ENCODE measurements around the gene VPS11.
A peak's percentile ranks its signal among the peaks of the same experiment; 100 is the strongest.
"Not testable (repeated sequence)": the region's sequence is repeated elsewhere in the genome, so short reads cannot be mapped to it uniquely, and the experiment has no call there.

The VPS11 gene

DNA sequence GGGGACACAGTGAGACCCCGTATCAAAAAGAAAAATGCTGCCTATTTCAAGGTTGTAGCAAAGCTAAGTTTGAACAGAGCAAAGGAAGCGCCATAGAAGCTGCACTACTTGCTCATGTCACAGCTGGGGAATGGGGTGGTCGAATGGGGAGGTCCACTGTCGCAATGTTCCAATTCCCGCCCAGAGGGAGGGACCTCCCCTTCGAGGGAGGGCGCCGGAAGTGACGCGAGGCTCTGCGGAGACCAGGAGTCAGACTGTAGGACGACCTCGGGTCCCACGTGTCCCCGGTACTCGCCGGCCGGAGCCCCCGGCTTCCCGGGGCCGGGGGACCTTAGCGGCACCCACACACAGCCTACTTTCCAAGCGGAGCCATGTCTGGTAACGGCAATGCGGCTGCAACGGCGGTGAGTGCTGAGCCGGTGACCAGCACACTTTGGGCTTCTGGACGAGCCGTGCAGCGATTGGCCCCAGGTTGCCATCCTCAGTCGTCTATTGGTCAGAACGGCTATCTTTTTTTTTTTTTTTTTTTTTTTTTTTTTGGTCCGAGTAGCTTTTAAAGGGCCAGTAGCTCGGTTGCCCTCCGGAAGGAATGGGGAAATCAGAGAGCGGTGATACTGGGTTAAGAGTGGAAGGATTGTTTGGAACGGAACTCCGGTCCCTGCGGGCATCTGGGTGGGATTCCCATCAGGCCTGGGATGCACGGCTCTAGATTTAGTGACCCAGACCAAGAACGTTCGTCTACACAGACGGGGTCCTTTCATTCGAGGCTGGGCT is 17.2 kb downstream of the VPS11 start, which contains the start of gene HMBS:
Gene HMBS (plus strand): TSS at position 219 of the 774 bp plus-strand sequence. CDS start 153 bp downstream, at position 372.
- peak; percentile 80 for DNase-seq

DNA sequence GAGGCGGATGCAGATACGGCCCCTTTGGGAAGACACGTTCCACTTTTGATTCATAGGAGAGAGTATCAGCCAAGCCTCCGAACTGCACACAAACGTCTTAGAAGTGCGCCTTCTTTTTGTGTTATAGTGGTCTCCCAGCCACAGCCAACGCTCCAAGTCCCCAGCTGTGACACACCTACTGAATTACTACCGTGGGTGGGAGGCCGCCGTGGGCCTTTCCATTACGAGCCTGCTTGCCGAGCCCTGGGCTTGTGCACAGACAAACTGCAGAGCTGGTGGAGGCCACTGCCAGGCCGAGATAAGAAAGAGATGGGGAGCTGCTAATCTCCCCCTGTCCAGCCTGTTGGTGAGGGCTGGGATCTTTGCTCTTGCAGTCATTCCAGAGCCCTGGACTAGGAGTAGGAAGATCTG is 17.8 kb downstream of the VPS11 start:
- DNase-seq: no peak

DNA sequence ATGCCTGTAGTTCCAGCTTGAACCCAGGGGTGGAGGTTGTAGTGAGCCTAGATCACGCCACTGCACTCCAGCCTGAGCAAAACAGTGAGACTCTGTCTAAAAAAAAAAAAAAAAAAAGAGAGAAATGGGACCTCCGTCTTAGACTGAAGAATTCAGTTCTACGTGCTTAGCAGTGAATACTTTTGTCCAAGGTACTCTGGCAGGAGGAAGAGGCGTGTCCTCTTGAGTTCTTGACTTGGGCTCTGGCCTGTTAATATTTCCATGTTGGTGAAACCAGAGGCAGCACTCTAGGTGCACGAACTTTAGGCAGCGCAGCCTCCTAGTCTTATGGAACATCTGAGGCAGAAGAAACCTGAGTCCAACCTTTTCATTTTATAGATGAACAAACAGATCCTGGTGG is 19.5 kb downstream of the VPS11 start:
- DNase-seq: no peak

DNA sequence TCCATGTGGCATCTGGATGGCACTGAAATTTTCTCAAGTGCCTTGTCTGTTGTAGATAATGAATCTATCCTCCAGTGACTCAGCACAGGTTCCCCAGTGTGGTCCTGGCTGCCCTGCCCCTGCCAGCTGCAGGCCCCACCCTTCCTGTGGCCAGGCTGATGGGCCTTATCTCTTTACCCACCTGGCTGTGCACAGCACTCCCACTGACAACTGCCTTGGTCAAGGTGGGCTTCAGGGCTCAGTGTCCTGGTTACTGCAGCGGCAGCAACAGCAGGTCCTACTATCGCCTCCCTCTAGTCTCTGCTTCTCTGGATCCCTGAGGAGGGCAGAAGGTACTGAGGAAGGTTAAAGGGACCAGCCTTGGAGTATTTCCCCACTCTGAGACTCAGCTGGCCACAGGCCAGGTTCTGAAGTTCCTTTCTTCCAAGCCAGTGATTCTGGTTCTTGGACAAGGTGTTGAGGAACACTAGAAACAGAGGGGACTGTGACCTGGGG is 20.2 kb downstream of the VPS11 start:
- no peak for DNase-seq

DNA sequence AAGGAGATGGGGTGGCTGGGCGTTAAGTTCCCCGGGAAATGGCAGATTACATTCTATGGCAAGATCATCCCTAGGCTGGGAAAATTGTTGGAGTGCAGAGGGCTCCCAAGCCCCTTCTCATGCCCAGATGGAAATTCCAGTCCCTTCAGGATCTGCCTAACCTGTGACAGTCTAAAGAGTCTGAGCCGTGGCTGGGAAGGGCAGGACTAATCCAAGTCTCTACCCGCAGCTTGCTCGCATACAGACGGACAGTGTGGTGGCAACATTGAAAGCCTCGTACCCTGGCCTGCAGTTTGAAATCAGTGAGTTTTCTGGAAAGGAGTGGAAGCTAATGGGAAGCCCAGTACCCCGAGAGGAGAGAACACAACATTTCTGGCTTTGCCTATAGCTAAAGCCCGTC is 20.8 kb downstream of the VPS11 start:
- DNase-seq: no peak

DNA sequence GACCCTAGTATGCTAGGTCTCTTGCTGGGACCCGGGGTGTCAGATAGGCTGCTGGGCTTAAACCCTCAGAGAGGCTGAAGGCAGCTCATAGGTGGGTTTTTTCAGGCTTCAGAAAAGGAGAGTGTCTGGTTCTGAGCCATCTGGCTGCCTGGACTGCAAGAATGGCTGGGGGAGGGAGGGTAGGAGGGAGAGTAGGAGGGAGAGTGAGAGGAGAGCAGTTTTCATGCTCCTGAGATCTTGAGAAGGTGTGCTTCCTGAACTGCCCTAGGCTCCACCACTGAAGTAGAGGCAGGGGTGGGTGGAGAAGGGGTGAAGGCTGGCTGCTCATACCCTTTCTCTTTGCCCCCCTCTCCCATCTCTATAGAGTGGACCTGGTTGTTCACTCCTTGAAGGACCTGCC is 21.7 kb downstream of the VPS11 start:
- no peak for DNase-seq

DNA sequence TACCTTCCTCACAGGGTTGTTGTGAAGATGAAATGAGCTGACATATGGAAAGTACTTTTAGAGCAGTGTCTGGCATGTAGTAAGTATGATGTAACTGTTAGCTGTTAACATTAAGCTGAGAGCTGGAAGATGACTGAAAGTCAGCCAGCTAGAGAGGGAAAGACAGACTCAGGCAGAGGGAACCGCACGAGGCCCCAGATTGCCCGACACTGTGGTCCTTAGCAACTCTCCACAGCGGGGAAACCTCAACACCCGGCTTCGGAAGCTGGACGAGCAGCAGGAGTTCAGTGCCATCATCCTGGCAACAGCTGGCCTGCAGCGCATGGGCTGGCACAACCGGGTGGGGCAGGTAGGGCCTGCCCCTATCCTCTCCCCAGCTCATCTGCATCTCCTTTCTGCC is 23.6 kb downstream of the VPS11 start:
- DNase-seq: no peak

DNA sequence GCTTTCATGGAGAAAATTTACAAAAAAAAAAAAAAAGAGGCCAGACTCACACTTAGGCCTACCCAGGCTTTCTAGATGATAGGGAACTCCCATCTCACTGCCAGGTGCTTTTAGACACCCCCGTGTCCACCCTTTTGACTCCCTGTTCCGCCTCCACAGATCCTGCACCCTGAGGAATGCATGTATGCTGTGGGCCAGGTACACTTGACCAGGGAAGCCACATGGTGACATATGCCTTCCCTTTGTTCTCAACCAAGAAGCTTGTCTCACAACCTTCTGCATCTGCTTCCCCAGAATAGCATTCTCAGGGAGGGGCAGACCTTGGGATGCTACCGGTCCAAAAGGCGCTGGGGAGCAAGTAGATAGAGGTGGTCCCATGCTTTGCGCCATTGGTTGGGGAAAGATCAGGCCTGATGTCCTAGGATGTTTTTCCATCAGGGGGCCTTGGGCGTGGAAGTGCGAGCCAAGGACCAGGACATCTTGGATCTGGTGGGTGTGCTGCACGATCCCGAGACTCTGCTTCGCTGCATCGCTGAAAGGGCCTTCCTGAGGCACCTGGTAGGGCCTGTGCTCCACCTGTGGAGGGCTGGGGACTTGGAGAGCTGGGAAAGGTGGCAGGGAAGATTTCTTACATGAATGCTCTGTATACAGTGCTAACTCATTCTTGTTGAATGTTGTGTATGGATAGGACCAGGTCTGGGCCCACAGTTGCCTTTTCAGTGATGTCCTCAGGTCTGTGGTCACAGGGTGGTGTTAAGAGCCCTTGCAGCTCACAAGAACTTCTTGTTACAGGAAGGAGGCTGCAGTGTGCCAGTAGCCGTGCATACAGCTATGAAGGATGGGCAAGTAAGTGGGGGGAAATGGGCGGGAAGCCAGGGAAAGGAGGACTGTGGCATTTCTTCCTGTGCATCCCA is 24.6 kb downstream of the VPS11 start:
- no peak for DNase-seq

DNA sequence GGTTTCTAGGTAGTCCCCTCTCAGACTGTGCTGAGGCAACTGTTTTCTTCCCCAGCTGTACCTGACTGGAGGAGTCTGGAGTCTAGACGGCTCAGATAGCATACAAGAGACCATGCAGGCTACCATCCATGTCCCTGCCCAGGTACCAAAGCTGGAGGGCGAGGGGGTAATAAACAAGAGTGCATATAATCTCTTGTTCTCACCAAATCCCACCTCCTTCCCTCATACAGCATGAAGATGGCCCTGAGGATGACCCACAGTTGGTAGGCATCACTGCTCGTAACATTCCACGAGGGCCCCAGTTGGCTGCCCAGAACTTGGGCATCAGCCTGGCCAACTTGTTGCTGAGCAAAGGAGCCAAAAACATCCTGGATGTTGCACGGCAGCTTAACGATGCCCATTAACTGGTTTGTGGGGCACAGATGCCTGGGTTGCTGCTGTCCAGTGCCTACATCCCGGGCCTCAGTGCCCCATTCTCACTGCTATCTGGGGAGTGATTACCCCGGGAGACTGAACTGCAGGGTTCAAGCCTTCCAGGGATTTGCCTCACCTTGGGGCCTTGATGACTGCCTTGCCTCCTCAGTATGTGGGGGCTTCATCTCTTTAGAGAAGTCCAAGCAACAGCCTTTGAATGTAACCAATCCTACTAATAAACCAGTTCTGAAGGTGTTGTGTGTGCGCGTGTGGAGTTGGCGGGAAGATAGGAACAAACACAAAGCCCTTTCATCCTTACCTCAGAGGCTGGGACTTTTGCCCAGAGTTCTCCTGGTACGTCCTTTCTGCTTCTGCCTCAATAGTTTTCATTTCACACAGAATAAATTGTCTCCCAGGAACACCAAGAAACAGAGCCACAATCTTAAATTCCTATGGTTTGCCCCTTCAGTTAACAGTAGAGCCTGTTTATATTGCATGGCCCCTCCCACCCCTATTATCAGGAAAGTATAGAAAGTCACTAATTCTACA is 25.5 kb downstream of the VPS11 start:
- no peak for DNase-seq

DNA sequence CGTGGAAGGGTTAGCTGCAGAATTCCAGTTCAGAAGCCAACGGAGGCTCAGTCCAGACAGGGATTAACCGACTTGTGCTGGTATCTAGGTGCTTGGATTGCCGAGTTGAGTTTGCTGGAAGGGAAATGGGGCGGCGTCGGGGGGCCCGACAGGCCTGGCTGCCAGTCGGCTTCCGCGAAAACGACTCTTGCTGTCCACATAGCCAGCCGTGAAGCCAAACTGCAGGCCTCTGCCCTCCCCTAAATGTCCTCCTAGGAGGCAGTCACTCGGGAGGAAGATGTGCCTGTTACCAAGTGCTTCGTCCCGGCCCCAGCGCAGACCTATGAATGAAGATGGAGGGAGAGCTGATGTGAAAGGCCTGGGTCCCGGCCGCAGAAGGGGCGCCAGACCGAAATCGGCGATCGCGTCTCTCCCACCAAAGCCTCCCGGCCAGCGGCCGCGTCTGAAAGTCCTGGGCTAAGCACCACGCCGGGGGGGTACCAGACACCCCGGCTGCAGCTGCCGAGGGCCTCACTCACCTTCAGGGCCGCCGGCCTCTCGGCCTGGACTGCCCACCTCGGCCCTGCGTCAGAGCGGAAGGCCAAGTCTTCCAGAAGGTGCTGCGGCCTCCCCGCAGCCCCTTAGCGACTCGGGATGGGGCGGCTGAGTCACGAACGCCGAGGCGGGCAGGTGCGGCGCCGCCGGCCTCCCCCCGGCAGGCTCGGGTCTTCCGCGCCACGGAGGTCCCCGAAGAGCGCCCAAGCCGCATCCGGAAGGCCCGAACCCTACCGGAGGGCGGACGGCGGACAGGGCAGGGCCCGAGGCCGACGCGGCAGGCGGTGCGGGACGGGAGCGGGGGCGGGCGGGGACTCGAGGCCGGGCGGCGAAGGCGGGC is 26.6 kb downstream of the VPS11 start:
- DNase-seq: no peak

DNA sequence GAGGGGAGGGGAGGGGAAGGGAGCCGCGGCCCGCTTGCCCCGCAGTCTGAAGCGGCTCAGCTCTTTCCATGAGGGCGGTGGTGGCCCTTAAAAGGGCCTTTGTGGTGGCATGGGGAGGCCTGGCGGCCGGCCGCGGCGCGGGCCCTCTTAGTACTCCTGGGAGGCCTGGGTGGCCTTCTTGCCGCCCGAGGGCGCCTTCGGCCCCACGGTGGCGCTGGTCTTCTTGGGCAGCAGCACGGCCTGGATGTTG is 27.1 kb downstream of the VPS11 start:
- DNase-seq: no peak

DNA sequence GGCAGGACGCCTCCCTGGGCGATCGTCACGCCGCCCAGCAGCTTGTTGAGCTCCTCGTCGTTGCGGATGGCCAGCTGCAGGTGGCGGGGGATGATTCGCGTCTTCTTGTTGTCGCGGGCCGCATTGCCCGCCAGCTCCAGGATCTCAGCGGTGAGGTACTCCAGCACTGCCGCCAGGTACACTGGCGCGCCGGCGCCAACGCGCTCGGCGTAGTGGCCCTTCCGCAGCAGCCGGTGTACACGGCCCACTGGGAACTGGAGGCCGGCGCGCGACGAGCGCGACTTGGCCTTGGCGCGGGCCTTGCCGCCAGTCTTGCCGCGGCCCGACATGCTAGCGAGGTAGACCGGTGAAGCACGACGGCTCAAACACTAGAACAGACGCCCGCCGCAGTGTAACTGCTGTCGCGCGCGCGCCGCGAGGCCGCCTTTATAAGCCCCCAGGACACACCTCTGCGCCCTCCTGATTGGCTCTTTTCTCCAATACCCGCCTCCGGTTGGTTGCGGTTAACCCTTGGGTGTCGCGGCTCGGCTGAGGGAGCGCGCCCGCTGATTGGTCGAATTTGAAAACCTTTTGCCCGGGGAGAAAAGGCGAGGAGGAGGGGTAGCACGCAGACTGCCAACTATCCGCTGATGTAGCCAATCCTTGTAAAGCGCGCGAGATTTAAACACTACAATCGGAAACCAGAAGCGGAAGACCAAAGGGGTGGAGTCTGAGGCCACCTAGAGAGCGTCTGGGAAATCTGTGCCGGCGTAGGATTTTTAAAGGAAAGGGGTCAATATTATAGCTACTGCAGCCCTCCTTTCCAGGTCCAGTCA is 27.7 kb downstream of the VPS11 start:
- peak; percentile 88 for DNase-seq

DNA sequence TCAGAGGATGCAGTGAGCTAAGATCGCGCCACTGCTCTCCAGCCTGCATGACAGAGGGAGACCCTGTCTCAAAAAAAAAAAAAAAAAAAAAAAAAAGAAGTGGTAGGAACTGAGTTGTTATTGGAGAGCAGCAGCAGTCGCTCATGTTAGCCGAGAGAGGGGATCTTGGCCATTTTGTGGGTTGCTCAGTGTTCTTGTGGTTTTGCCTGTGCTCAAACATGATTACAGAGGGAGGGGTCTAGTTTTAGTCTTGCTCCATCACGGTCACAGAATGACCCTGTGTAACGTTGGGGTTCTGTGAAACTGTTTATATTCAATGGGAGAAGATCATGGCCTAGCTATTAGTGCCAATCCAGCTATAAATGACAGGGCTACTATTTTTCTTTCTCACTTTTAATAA is 32.1 kb downstream of the VPS11 start:
- no peak for DNase-seq

DNA sequence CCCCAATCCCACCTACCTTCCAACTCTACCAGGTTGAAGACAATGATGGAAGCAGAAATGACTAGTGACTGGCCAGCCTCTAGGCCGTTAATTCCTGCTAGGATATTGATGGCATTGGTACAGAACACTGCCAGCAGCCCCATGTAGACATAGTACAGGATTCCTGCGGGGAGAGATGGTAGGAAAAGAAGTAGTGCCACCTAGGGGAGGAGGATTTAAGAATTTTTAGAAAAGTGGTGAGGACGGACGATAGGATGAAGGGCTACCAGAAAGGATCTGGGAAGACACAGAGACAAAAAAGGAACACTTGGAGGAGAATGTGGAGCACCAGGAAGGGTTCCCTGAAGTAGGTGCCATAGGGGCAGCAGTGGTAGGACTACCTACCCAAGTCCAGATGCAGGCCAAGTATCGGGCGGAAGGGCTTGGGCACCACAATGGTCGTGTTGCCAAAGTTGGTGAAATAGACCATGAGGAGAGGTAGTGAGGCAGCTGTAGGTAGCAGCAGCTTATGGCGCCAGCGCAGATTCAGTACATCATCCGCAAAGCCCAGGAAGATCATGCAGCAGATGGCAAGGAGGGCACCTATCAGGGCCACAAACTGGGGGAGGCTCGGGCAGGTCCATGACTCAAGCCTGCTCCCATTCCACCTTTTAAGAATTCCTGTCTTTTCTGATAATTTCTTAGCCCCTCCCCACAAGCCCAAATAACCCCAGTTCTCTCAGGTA is 32.8 kb downstream of the VPS11 start:
- no peak for DNase-seq

DNA sequence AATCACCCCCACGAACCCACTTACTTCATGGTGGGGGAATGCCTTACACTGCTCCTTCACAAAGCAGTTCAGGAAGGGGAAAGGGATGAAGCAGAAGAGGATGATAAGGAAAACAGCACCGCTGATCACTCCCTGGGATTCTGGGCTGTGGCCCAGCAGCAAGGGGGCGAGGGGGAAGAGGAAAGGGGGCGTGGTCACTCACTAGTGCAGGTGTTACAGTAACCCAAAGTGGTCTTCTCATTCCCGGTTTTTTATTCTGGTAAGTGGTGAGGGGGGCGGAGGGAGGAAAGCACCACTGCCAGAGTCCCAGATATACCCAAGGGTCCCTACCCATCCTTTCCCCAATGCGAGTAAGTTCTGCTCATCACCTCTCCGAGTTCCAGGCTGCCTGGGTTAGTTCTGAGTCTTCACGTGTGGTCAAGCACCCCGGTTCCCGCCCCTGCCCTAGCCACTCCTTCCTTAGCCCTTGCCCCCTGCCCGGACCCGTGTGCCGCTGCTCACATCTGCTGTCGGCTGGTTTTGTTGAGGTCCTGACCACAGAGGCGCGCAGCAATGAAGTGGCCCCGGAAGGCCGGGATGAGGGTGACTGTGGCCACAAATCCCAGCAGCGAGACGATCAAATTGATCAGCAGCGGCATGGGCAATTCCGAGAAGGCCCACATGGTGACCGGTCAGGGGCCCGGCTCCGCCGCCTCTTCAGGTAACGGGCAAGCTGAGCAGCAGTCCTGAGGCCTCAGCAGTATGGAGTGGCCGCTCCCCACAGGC is 33.6 kb downstream of the VPS11 start:
- DNase-seq: no peak

DNA sequence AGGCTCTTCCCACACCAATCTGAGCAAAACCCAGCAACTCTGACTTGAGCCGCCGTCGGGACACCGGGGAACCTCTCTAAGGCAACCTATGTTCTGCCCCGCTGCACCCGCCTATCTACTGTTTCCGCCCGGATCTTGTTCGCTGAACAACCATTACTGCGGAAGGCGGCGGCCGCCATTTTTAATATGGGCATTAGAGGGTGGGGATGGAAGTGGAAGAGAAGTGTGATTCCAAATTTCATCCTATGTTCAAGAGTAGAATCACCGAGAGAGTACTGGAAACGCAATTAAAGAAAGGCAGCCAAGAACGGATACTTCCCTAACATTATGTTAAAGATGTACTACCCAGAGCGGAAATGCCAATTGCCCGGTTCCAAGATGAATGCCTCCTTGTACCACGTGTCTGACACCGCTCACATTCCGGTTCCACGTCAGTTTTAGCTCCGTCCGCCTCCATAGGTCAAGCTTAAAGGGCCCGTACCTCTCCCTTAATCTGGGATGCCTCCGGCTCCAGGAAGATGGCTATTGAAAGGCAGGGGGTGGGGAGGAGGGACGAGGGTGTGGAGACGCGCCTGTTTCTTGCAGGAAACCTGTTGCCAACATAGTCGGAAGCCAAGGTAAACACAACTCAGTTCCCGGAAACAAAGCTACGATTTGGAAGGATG is 34.3 kb downstream of the VPS11 start, which contains the start of gene DPAGT1:
Gene DPAGT1 (minus strand): TSS at position 95 of the 665 bp plus-strand sequence. CDS start 198 bp downstream, outside the sequence.
- DNase-seq: no peak

DNA sequence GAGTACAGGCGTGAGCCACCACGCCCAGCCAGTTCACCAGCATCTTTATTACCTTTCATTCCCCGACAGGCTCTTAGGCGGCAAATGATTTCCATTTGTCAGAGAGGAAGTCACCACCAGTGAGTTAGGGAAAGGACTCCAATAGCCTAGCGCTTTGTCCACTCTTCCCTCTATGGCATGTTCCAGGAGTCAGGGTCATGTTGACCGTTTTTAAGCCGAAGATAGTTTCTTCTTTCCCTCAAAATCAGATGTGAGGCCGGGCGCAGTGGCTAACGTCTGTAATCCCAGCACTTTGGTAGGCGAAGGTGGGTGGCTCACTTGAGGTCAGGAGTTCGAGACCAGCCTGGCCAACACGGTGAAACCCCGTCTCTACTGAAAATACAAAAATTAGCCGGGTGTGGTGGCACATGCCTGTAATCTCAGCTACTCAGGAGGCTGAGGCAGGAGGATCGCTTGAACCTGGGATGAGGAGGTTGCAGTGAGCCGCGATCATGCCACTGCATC is 35.6 kb downstream of the VPS11 start:
- not testable (repeated sequence) for DNase-seq

DNA sequence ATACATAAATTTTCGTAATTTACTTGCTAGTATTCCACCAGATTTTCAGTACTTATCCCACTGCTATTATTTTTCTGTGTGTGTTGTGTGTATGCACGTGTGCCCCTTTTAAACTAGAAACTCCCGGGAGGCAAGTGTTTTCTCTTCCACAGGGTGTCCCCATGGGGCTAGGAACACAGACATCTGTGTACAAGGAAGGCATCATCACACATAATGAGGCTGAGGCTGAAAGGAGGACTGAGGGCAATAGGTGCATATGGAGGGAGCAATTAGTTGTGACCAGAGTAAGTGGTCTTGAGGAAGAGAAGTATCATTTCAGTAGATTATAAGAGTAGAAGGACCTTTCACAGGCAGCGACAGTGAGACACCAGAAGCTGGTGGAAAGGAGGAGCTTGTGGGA is 36.2 kb downstream of the VPS11 start:
- no peak for DNase-seq

Data from cortex of kidney (tissue), 1 donor.